GM15510 (cell line): ENCODE data around the gene OLFM2.

Source experiments
- POLR2A ChIP-seq: IDR thresholded peaks from 3 replicates; pipeline ENCODE4 v1.6.1; 2011; ENCODE audit warnings: borderline replicate concordance; ENCODE audit not compliant: insufficient read length; ENCODE audit errors: extremely low read depth

OLFM2 gene

DNA sequence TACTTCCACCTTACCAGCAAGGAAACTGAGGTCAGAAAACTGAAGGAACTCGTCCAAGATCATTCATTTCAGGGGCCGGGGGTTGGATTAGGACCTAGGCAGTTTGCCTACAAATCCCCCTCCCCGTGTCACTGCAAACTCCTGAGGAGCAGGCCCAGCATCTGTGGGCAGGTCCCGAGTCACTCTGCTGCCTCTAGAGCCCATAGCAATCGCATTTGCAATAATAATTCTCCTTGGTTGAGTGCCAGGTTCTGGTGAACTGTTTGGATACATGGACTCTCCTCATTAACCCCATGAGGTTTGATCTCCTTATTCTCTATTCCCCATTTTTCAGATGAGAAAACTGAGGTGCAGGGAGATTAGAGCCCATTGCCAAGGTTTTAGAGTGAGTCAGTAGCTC is 100.3 kb downstream of the OLFM2 start:
- no peak for TF ChIP-seq POLR2A

DNA sequence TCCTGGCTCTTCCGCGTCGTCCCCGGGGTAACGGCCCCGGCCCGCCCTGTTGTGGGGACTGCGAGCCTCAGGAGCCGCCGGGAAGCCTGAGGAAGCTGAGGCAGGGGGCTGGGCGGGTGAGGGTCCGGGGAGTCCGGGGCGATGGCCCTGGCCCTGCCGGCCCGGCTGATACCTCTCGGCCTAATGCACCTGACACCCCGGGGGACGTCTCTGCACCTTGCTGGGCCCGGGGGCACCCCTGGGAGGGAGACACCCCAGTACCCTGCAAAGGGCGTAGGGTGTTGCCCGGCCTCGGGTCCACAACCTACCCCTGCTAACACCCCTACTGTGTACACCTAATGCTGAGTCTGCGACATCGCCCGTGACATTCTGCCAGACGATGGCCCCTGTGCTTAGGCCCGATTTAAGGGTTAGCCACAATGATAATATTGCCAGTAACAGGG is 100.8 kb downstream of the OLFM2 start:
- TF ChIP-seq POLR2A, result no peak

- TF ChIP-seq POLR2A, result peak; percentile 68
Observed at GRCh38 chr19:9834726-9835506, 101.4 kb downstream of the OLFM2 start, which contains the start of gene PIN1. TSS of gene PIN1 (plus strand) at chr19:9835318. CDS start at chr19:9835345, 27 bp downstream.

DNA sequence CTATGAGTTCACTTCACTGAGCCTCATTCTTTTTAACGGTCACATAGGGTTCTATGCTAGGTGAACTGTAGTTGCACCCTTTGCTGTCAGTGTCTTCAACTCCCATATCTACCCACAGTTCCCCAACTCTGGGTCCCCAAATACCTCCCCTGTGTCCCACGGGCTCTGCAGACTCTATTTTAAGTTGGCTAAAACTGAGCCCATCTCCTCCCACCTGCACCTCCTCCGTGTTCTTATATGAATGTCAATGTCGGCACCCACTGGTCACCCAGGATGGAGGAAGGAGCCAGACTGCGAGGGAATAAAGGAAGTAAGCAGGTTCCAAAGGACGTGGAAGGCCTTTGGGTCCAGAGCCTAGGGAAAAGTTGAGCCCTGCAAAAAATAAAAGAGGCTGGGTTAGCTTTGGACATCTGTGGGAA is 102.0 kb downstream of the OLFM2 start:
- TF ChIP-seq POLR2A, result no peak

GRCh38 chr19:9828551-9829063 is 107.7 kb downstream of the OLFM2 start:
- TF ChIP-seq POLR2A, result no peak

DNA sequence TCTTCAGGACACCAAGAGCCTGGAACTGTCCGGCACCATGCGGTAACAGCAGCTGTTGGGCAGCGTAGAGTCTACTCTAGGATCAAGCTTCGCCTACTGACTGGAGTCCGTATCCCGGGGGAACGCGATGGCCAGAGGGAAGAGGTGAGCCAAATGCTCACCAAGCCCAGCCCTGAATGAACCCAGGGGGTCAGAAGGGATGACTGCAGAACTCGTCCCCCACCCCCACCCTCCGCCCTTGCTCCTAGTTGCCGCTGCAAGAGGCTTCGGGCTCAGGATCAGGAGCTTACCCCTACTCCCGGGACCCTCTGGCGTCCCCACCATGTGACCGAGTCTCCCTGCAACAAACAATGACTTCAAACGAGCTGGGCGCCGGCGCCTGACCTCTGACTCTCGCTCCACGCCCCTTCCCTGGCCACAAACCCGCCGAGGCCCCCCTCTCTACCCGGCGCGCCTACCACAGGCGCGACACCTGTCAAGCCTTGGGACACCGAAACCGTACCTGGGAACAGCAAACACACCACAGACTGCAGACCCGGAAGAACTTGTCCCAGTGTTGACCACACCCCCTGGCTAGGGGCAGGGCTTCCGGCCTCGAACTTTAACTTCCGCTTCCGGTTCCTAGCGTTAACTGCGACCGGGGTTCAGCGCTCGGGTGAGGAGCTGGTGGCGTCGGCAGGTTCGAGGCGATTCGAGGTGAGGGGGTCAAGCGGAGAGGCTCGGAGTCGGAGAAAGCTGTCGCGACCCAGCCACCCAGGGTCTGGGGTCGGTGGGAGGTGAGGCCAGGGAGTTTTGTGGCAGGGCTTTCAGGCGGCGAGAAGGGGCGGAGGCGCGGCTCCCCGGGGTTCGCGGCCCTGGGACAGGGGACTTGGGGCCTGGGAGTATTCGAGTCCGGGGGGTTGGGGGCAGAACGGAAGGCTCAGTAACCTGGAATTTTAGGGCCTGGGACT is 108.8 kb downstream of the OLFM2 start, which contains the start of gene UBL5:
Gene UBL5 (plus strand): TSS at position 630 of the 950 bp plus-strand sequence. CDS start 420 bp downstream, outside the sequence.
- TF ChIP-seq POLR2A, result peak; percentile 94

GRCh38 chr19:9823816-9824215 is 112.5 kb downstream of the OLFM2 start:
- TF ChIP-seq POLR2A, result no peak

GRCh38 chr19:9819596-9819909 is 116.8 kb downstream of the OLFM2 start:
- peak; percentile 39 for TF ChIP-seq POLR2A

DNA sequence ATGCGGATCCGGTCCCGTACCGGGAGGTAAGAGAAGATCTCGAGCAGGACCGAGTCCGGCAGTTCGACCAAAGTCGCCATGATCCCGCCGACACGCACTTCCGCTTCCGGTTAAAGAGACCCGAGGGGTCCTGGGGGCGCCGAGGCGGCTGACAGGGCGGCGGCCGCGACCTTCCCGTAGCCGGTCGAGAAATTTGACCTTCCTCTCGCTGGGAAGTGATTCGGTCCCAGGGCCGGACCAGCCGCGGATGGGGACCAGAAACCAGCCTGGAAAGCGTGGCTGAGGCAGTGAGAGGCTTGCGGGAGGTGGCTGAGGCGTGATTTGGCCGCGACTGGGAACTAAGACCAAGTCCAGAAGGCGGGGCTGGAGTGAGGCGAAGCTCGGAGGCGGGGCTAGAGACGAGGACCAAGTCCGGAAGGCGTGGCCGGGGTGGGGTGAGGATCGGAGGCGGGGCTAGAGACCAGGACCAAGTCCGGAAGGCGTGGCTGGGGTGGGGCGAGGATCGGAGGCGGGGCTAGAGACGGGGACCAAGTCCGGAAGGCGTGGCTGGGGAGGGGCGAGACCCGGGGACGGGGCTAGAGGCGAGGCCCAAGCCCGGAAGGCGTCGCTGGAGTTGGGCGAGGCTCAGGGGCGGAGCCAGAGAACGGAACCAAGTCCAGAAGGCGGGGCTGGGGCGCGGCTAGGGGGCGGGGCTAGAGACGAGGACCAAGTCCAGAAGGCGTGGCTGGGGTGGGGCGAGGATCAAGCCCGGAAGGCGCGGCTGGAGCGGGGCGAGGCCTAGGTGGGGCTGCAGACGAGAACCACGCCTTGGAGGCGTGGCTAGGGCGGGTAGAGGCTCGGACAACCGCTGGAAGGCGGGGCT is 117.3 kb downstream of the OLFM2 start, which contains the start of gene FBXL12:
Gene FBXL12 (minus strand): TSS at position 346 of the 862 bp plus-strand sequence. CDS start 266 bp downstream, at position 80.
- peak; percentile 93 for TF ChIP-seq POLR2A

GRCh38 chr19:9818175-9818733 is 118.1 kb downstream of the OLFM2 start:
- TF ChIP-seq POLR2A, result no peak

DNA sequence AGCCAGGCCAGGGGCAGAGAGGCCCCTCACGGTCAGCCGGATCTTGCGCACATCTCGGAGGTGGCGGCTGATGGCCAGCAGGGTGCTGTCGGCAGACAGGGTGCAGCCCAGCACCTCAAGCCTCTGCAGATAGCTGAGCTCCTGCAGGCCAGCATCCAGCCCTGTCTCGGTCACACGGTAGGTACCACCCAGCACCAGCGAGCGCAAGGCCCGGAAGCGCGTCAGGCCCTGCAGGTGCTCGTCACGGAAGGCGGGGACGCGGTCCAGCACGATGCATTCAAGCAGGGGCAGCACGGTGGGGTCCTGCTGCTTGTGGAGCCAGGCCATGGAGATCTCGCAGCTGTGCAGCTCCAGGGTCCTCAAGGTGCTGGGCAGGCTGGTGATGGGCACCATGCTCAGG is 125.2 kb downstream of the OLFM2 start:
- TF ChIP-seq POLR2A, result no peak

GRCh38 chr19:9808855-9809824 is 127.2 kb downstream of the OLFM2 start:
- no peak for TF ChIP-seq POLR2A

GRCh38 chr19:9806803-9807202 is 129.5 kb downstream of the OLFM2 start:
- TF ChIP-seq POLR2A, result no peak
